ENCODE data around the gene MATR3. TPM values are rescaled to one million over a fixed set of nuclear protein-coding genes. Genes with fewer than 3 reads are reported as not detected.

Gene MATR3
- polyA plus RNA-seq, 3 donors = 61.8 to 174 (median 137) TPM

GRCh38 chr5:139296862-139297326, 3.4 kb downstream of the MATR3 start:
- Histone ChIP-seq H3K4me3 (replicated peaks in 1 of 3; ENCODE audit: low read depth in 2 of 3, low read length in 3 of 3) (no peak overlapping the region), H3K9ac (ENCODE audit: insufficient read depth, low read length, poor library complexity, severe bottlenecking) (no peak overlapping the region), H4K20me1 (ENCODE audit: insufficient read depth, low read length) (peaks cover 72% of the 10 kb centered on the region), H3K4me1 (ENCODE audit: control insufficient read depth in 1 of 2, insufficient read depth in 2 of 2, low read length in 2 of 2) (peaks cover 18 to 32% of the 10 kb centered on the region in 2 donors), H3K79me2 (ENCODE audit: insufficient read depth, low read length) (peaks cover 90% of the 10 kb centered on the region), H3K9me3 (replicated peaks in 1 of 2; ENCODE audit: control insufficient read depth in 1 of 2, insufficient read depth in 1 of 2, low read length in 2 of 2) (no peaks in the 10 kb centered on the region), H2AFZ (ENCODE audit: insufficient read depth, low read depth, low read length, poor library complexity, severe bottlenecking) (no peak overlapping the region), H3K4me2 (replicated peaks; ENCODE audit: extremely low read depth, low read length, poor library complexity, severe bottlenecking) (no peak overlapping the region), H3K27me3 (ENCODE audit: control insufficient read depth in 2 of 2, insufficient read depth in 2 of 2, low read length in 2 of 2) (no peaks in the 10 kb centered on the region), H3K27ac (ENCODE audit: low read depth in 1 of 2, low read length in 2 of 2) (no peak overlapping the region), H3K36me3 (replicated peaks in 1 of 2; ENCODE audit: control insufficient read depth in 1 of 2, insufficient read depth in 2 of 2, low read length in 2 of 2) (no peaks in the 10 kb centered on the region)
- no peak overlapping the region for H3K4me3 Mint-ChIP-seq
- TF ChIP-seq CTCF (IDR thresholded peaks at IDR 0.05) = no peak
- peaks cover 0 to 2% (median 0%) of the 10 kb centered on the region in 7 donors for H3K9me3 Mint-ChIP-seq
- peaks cover 57% of the 10 kb centered on the region for H3K4me1 Mint-ChIP-seq
- DNase-seq = no peak
- H3K36me3 Mint-ChIP-seq = peaks cover 2 to 6% of the 10 kb centered on the region in 2 donors
- WGBS (ENCODE audit: insufficient coverage) = 98% methylated on average over 4 of the region's 12 CpGs
- no peaks in the 10 kb centered on the region for H3K27me3 Mint-ChIP-seq (ENCODE audit: low read depth in 3 of 3)
- intact Hi-C loops (cut with micrococcal nuclease) = loop anchor here in 1 of 2 donors (5.0 to 10.0 kb wide), 2 partner anchors 45 to 722 kb away; partner anchors contain the start of genes HSPA9 and PAIP2
- peak overlapping the region in 1 of 7 donors; percentile 18 for H3K27ac Mint-ChIP-seq

DNA sequence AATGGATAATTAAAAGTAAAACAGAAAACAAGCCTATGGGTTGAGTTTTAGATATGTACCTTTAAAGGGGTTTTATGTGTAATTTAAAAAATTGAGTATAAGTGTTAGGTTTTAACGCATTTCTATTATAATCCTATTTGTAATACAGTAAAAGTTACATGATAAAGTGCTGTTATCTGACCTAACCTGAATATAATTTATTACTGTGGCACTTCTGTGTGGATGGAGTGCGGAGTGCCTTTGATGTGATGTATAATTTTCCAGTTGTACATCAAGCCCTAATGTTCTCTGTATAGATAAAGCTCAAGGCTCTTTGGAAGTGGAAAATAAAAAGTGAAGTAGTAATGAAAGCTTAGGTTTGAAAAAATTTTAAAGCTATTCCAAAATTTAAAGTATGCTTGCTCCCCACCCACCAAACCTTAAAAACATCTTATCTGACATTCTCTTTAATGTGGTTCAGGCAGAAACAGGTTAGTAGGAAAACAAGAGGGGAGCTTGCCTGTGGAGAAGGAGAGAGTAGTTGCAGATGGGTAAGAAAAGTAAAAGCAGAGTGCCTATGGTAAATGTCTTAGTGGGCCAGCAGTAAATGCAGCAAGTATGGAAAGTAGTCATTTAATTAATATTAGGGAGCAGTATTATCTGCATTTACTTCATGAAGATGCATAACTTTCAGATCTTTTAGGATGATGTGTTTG, 4.0 kb downstream of the MATR3 start:
- Histone ChIP-seq H3K27ac (ENCODE audit: low read depth in 1 of 2, low read length in 2 of 2) (no peak overlapping the region), H3K9ac (ENCODE audit: insufficient read depth, low read length, poor library complexity, severe bottlenecking) (no peak overlapping the region), H3K27me3 (ENCODE audit: control insufficient read depth in 2 of 2, insufficient read depth in 2 of 2, low read length in 2 of 2) (no peaks in the 10 kb centered on the region), H3K36me3 (replicated peaks in 1 of 2; ENCODE audit: control insufficient read depth in 1 of 2, insufficient read depth in 2 of 2, low read length in 2 of 2) (no peaks in the 10 kb centered on the region), H3K4me1 (ENCODE audit: control insufficient read depth in 1 of 2, insufficient read depth in 2 of 2, low read length in 2 of 2) (peaks cover 18 to 32% of the 10 kb centered on the region in 2 donors), H3K4me2 (replicated peaks; ENCODE audit: extremely low read depth, low read length, poor library complexity, severe bottlenecking) (no peak overlapping the region), H2AFZ (ENCODE audit: insufficient read depth, low read depth, low read length, poor library complexity, severe bottlenecking) (no peak overlapping the region), H3K4me3 (replicated peaks in 1 of 3; ENCODE audit: low read depth in 2 of 3, low read length in 3 of 3) (no peak overlapping the region), H3K79me2 (ENCODE audit: insufficient read depth, low read length) (peaks cover 97% of the 10 kb centered on the region), H4K20me1 (ENCODE audit: insufficient read depth, low read length) (peaks cover 79% of the 10 kb centered on the region), H3K9me3 (replicated peaks in 1 of 2; ENCODE audit: control insufficient read depth in 1 of 2, insufficient read depth in 1 of 2, low read length in 2 of 2) (no peaks in the 10 kb centered on the region)
- peaks cover 57% of the 10 kb centered on the region for H3K4me1 Mint-ChIP-seq
- H3K27ac Mint-ChIP-seq = peak overlapping the region in 3 of 7 donors; percentile 2 to 72 (median 5)
- H3K9me3 Mint-ChIP-seq = peaks cover 0 to 2% (median 0%) of the 10 kb centered on the region in 7 donors
- H3K36me3 Mint-ChIP-seq = peaks cover 2 to 8% of the 10 kb centered on the region in 2 donors
- H3K4me3 Mint-ChIP-seq = no peak overlapping the region
- intact Hi-C loops (cut with micrococcal nuclease) = loop anchor here in 1 of 2 donors (5.0 to 10.0 kb wide), 2 partner anchors 45 to 723 kb away; partner anchors contain the start of genes HSPA9 and PAIP2
- WGBS (ENCODE audit: insufficient coverage) = no CpG with 5 or more reads among the region's 2 CpGs
- no peak for TF ChIP-seq CTCF (IDR thresholded peaks at IDR 0.05)
- no peak for DNase-seq
- H3K27me3 Mint-ChIP-seq (ENCODE audit: low read depth in 3 of 3) = no peaks in the 10 kb centered on the region

Data from CD14-positive monocyte (primary cell).